Measurements from ENCODE around the gene MIA2.
"Not testable (repeated sequence)": the region's sequence is repeated elsewhere in the genome, so short reads cannot be mapped to it uniquely, and the experiment has no call there.

The MIA2 gene

GRCh38 chr14:39276005-39276404 is 42.3 kb downstream of the MIA2 start:
- no peak for DNase-seq

- DNase-seq = no peak
Measured at GRCh38 chr14:39276579-39277114, 42.9 kb downstream of the MIA2 start.

- no peak for DNase-seq
Measured at GRCh38 chr14:39279515-39279914, 45.8 kb downstream of the MIA2 start.

GRCh38 chr14:39280678-39281077 is 47.0 kb downstream of the MIA2 start:
- not testable (repeated sequence) for DNase-seq

GRCh38 chr14:39289523-39289922 is 55.8 kb downstream of the MIA2 start:
- no peak for DNase-seq

GRCh38 chr14:39291701-39292100 is 58.0 kb downstream of the MIA2 start:
- no peak for DNase-seq

- no peak for DNase-seq
Measured at GRCh38 chr14:39293629-39294028, 59.9 kb downstream of the MIA2 start.

- not testable (repeated sequence) for DNase-seq
Measured at GRCh38 chr14:39300389-39300788, 66.7 kb downstream of the MIA2 start.

GRCh38 chr14:39302124-39302810 is 68.6 kb downstream of the MIA2 start:
- DNase-seq = no peak

- DNase-seq = no peak
Measured at GRCh38 chr14:39303115-39303514, 69.4 kb downstream of the MIA2 start.

GRCh38 chr14:39307815-39308214 is 74.1 kb downstream of the MIA2 start:
- DNase-seq = no peak

- DNase-seq = no peak
Measured at GRCh38 chr14:39310051-39310450, 76.3 kb downstream of the MIA2 start.

- DNase-seq = no peak
Measured at GRCh38 chr14:39315859-39316444, 82.2 kb downstream of the MIA2 start.

- DNase-seq = no peak
Measured at GRCh38 chr14:39316830-39317553, 83.3 kb downstream of the MIA2 start.

- no peak for DNase-seq
Measured at GRCh38 chr14:39318574-39318973, 84.9 kb downstream of the MIA2 start.

GRCh38 chr14:39319381-39319780 is 85.7 kb downstream of the MIA2 start:
- no peak for DNase-seq

- no peak for DNase-seq
Measured at GRCh38 chr14:39320318-39320717, 86.6 kb downstream of the MIA2 start.

- no peak for DNase-seq
Measured at GRCh38 chr14:39322807-39323206, 89.1 kb downstream of the MIA2 start.

GRCh38 chr14:39324097-39324496 is 90.4 kb downstream of the MIA2 start:
- no peak for DNase-seq

- no peak for DNase-seq
Measured at GRCh38 chr14:39339003-39339402, 105.3 kb downstream of the MIA2 start.

- DNase-seq = not testable (repeated sequence)
Measured at GRCh38 chr14:39341126-39341525, 107.4 kb downstream of the MIA2 start.

- no peak for DNase-seq
Measured at GRCh38 chr14:39342768-39343167, 109.1 kb downstream of the MIA2 start.

GRCh38 chr14:39343614-39344013 is 109.9 kb downstream of the MIA2 start:
- DNase-seq = no peak

- DNase-seq = no peak
Measured at GRCh38 chr14:39350866-39351265, 117.2 kb downstream of the MIA2 start.

Measured in bone marrow (tissue), 2 donors.